PC-3 (cell line): ENCODE results near the gene NTM.

ENCODE experiments used
- EZH2 ChIP-seq: fragments of 300-600 bp; sonication (generic); IDR thresholded peaks from one replicate; pipeline ENCODE4 v1.6.1; 2017; ENCODE audit warnings: antibody characterized with exemption, mild to moderate bottlenecking, low read length; ENCODE audit not compliant: unreplicated experiment
- TF ChIP-seq, protein P1 (sequence below): fragments of 300-600 bp; sonication (generic); conservative IDR thresholded peaks from 2 replicates; pipeline ENCODE4 v1.5.1; 2017; ENCODE audit warnings: antibody characterized with exemption, low read depth, mild to moderate bottlenecking, low read length

DNA sequence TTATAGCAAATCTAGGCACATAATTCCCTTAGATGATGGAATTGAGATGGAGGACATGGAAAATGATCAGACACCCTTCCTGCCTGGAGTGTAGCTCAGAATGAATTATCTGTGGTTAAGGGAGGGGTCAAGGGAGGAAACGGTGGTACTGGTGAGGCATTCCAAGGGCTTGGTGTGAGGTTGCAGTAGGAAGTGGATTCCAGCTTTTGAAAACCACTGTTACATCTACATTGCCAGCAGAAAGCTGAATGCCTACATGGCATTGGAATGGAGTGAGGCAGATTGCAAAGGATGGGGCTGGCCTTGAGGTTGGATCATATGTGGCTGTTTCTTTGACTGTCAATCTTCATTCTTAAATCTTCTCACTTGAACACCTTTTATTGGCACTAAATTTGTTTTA lies 684.4 kb downstream of the NTM start:
- TF ChIP-seq, protein P1, sequence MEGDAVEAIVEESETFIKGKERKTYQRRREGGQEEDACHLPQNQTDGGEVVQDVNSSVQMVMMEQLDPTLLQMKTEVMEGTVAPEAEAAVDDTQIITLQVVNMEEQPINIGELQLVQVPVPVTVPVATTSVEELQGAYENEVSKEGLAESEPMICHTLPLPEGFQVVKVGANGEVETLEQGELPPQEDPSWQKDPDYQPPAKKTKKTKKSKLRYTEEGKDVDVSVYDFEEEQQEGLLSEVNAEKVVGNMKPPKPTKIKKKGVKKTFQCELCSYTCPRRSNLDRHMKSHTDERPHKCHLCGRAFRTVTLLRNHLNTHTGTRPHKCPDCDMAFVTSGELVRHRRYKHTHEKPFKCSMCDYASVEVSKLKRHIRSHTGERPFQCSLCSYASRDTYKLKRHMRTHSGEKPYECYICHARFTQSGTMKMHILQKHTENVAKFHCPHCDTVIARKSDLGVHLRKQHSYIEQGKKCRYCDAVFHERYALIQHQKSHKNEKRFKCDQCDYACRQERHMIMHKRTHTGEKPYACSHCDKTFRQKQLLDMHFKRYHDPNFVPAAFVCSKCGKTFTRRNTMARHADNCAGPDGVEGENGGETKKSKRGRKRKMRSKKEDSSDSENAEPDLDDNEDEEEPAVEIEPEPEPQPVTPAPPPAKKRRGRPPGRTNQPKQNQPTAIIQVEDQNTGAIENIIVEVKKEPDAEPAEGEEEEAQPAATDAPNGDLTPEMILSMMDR = no peak
- no peak for TF ChIP-seq EZH2
